Calu3 (cell line): Measurements from ENCODE around the gene PCYT2. TPM values are rescaled to one million over a fixed set of nuclear protein-coding genes. Genes with fewer than 3 reads are reported as not detected.

Source experiments
- BruUV-seq: library from RNA; stranded (reverse); fragments of 400-500 nt; replicated peaks from 2 replicates; lab custom pipeline; 2021; lab: Mats Ljungman, UMichigan
- CTCF ChIA-PET: fragments of 300-600 bp; sonication (Branson Sonifier 250); formaldehyde crosslinking; loops from one replicate; lab custom pipeline; 2022; ENCODE audit warnings: antibody characterized with exemption; lab: Charles Lee
- DNase-seq: peaks from one replicate; pipeline ENCODE4 v3.0.0; 2022
- H3K27ac Mint-ChIP-seq: one replicate; pipeline ENCODE4 v1.8.0; 2022; ENCODE audit warnings: mixed read lengths; ENCODE audit not compliant: unreplicated experiment
- H3K27me3 Mint-ChIP-seq: one replicate; pipeline ENCODE4 v1.8.0; 2022; ENCODE audit warnings: mixed read lengths; ENCODE audit not compliant: unreplicated experiment
- H3K36me3 Mint-ChIP-seq: one replicate; pipeline ENCODE4 v1.8.0; 2022; ENCODE audit warnings: mild to moderate bottlenecking, moderate library complexity, mixed read lengths; ENCODE audit not compliant: insufficient read depth, unreplicated experiment
- H3K4me1 Mint-ChIP-seq: one replicate; pipeline ENCODE4 v1.8.0; 2022; ENCODE audit warnings: mild to moderate bottlenecking, low read depth, mixed read lengths; ENCODE audit not compliant: unreplicated experiment
- H3K4me3 Mint-ChIP-seq: one replicate; pipeline ENCODE4 v1.8.0; 2022; ENCODE audit warnings: mild to moderate bottlenecking, low read depth, moderate library complexity, mixed read lengths; ENCODE audit not compliant: unreplicated experiment
- H3K9me3 Mint-ChIP-seq: one replicate; pipeline ENCODE4 v1.8.0; 2022; ENCODE audit warnings: low read depth, mixed read lengths; ENCODE audit not compliant: unreplicated experiment
- intact Hi-C: fragments of 100-400 bp; cut with micrococcal nuclease; formaldehyde crosslinking; loops from one replicate; pipeline ENCODE4 v1.10.0; 2022; ENCODE audit not compliant: unreplicated experiment
- total RNA-seq: library from RNA; stranded (reverse); gene quantifications from 2 replicates; pipeline ENCODE4 v1.2.3, GENCODE V29; 2022
- TF ChIP-seq, protein P1 (sequence below): fragments of 200-600 bp; IDR thresholded peaks from one replicate; pipeline ENCODE4 v1.8.0; 2022; ENCODE audit warnings: antibody characterized with exemption; ENCODE audit not compliant: unreplicated experiment

PCYT2 gene
- total RNA-seq, 1 experiment from 2014 or later = 58.4 TPM

DNA sequence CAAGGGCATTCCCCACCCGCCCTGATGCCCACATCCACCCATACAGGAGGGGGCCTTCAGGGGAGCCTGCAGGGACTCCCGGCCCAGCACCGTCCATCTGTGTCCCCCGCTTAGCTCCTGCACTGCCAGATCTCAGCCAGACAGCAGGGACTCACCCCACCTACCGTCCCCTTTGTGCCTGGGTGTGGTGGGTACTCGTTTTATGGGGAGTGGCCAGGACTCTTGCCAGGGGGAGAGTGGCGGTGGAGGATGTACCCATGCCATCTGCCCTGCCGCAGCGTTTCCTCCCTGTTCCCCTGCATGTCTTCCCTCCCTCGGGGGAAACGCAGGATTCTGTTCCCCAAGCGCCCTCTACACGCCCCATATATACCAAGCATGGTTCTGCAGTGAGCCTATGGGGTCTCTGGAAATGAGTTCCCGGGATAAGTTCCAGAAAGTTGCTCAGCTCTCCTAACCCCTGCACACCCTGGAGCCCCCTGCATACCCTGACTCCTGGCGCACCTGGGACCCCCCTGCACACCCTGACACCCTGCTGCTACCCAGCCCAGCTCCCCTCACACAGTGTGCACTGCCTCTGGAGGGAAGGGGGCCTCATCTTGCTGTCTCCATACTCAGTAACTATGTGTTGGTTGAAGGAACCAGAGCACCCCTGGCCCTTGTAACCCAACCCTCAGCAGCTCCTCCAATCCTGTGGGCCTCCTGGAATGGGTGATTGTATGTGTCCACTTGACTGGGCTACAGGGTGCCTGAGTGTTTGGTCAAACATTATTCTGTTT lies 20.5 kb upstream of the PCYT2 start:
- Mint-ChIP-seq H3K27ac (peak overlapping the region; percentile 61), H3K27me3 (no peaks in the 10 kb centered on the region), H3K36me3 (peaks cover 77% of the 10 kb centered on the region), H3K4me3 (no peak overlapping the region), H3K4me1 (peaks cover 9% of the 10 kb centered on the region), H3K9me3 (no peaks in the 10 kb centered on the region)
- no TSS peak for BruUV-seq
- no peak for DNase-seq
- TF ChIP-seq, protein P1, sequence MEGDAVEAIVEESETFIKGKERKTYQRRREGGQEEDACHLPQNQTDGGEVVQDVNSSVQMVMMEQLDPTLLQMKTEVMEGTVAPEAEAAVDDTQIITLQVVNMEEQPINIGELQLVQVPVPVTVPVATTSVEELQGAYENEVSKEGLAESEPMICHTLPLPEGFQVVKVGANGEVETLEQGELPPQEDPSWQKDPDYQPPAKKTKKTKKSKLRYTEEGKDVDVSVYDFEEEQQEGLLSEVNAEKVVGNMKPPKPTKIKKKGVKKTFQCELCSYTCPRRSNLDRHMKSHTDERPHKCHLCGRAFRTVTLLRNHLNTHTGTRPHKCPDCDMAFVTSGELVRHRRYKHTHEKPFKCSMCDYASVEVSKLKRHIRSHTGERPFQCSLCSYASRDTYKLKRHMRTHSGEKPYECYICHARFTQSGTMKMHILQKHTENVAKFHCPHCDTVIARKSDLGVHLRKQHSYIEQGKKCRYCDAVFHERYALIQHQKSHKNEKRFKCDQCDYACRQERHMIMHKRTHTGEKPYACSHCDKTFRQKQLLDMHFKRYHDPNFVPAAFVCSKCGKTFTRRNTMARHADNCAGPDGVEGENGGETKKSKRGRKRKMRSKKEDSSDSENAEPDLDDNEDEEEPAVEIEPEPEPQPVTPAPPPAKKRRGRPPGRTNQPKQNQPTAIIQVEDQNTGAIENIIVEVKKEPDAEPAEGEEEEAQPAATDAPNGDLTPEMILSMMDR = no peak
- intact Hi-C loops = no loop called here
- CTCF ChIA-PET = no interaction called here

DNA sequence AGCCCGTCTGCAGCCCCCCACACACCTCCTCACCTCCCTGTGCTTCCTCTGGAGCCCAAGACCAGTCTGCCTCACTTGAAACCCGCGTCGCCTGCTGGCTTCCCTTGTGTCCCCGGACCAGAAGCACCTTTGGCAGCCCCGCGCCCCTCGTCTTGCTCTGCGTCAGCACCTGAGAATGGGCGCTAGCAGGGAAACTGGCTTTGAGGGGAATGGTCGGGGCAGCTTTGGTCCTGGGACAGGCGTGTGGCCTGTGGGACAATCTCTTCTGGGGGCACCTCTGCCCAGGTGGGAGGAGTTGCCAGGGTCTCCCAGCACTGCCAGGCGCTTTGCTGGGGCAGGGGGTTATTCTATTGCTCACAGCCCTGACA lies 20.0 kb upstream of the PCYT2 start:
- BruUV-seq = no TSS peak
- CTCF ChIA-PET = no interaction called here
- no peak overlapping the region for H3K27ac Mint-ChIP-seq

DNA sequence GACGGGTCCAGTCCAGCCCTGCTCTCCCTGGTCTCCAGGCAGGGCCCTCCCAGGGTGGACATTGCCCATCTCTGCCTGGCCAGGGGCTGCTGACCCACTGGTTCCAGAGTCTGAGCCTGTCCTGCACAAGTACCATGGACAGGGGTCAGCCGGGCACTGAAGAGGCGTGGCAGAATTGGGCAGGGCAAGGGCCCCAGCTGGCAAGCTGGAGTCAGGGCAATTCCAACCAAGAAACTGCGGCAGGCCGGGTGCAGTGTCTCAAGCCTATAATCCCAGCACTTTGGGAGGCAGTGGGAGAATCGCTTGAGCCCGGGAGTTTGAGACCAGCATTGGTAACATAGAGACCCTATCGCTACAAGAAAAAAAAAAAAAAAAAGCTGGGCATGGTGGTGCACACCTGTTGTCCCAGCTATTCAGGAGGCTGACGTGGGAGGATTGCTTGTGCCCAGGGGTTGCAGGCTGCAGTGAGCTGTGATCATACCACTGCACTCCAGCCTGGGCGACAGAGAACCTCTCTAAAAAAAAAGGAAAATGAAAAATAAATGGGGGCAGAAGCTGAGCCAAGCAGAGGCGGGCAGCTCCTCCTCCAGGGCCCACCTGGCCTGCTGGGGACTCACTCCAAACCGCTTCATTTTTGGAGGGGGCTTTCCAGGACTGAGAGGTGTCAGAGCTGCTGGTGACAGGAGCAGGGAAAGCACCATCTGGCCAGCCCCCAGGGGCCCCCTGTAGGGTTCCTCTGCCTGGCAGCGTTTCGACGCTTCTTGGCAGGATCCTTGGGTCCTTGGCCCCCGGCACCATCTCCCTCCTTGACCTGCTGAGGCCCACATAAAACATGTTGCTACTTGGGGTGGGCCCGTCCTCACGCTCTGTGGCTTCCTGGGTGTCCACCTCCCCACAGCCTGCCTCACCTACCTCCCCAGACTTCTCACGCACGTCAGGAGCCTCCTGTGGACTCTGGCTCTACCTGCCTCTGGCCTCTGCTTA lies 19.2 kb upstream of the PCYT2 start:
- H3K4me1 Mint-ChIP-seq = peaks cover 11% of the 10 kb centered on the region
- BruUV-seq = TSS peak; percentile 7
- CTCF ChIA-PET = interaction anchor here (0.6 to 0.7 kb wide), 4 partner anchors 15 to 1768 kb away, joined by 4 to 6 read pairs (median 4); no protein-coding TSS in a partner anchor
- H3K27me3 Mint-ChIP-seq = no peaks in the 10 kb centered on the region
- H3K27ac Mint-ChIP-seq = no peak overlapping the region
- H3K36me3 Mint-ChIP-seq = peaks cover 73% of the 10 kb centered on the region
- intact Hi-C loops = no loop called here
- TF ChIP-seq, protein P1 = no peak
- H3K9me3 Mint-ChIP-seq = no peaks in the 10 kb centered on the region
- H3K4me3 Mint-ChIP-seq = no peak overlapping the region
- DNase-seq = peak; percentile 41

More for the DNA sequence above, 20.0 kb upstream of the PCYT2 start:
- TF ChIP-seq, protein P1 = no peak
- H3K4me1 Mint-ChIP-seq = peaks cover 13% of the 10 kb centered on the region
- H3K27me3 Mint-ChIP-seq = no peaks in the 10 kb centered on the region
- no peak overlapping the region for H3K4me3 Mint-ChIP-seq
- peaks cover 77% of the 10 kb centered on the region for H3K36me3 Mint-ChIP-seq
- intact Hi-C loops = no loop called here
- H3K9me3 Mint-ChIP-seq = no peaks in the 10 kb centered on the region
- DNase-seq = no peak

DNA sequence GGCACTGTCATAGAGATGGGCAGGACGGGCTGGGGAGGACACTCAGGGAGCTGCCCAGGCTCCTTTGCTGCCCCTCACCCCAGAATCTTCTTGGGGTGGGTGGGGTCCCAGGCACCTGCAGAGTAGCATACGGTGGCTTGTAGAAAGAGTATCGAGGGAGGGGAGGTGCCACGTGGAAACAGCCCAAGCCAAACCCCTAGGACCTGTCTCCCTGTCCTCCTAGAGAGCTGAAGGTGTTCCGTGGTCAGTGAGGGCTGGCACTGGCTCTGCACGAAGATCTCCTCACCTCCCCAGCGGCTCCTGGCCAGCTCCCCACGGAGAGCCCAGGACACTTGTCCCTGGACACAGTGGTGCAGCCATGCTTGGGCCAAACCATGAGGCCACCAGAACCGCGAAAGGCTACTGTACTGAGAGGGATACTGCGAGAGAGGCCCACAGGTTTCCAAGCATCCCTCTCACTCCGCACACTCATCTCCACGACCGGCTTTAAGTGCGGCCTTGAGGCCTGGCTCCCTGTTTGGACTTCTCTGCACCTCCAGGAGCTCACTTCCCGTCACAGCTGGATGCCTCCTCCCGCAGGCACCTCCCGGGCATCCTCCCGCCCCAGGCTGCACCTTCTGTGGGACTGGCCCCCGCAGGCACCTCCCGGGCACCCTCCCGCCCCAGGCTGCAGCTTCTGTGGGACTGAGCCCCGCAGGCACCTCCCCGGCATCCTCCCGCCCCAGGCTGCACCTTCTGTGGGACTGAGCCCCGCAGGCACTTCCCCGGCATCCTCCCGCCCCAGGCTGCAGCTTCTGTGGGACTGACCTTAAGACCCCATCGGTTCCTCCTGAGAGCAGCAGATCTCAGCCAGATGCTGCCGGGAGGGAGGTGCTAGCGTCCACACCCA lies 18.3 kb upstream of the PCYT2 start:
- H3K27ac Mint-ChIP-seq = peak overlapping the region; percentile 58
- TF ChIP-seq, protein P1 = no peak
- DNase-seq = no peak
- intact Hi-C loops = no loop called here
- CTCF ChIA-PET = interaction anchor here (0.6 to 1.1 kb wide), 4 partner anchors 12 to 88 kb away, joined by 3 to 6 read pairs (median 4); no protein-coding TSS in a partner anchor
- H3K4me3 Mint-ChIP-seq = peak overlapping the region; percentile 60
- H3K36me3 Mint-ChIP-seq = peaks cover 67% of the 10 kb centered on the region
- no TSS peak for BruUV-seq
- H3K27me3 Mint-ChIP-seq = no peaks in the 10 kb centered on the region
- H3K9me3 Mint-ChIP-seq = no peaks in the 10 kb centered on the region
- peaks cover 11% of the 10 kb centered on the region for H3K4me1 Mint-ChIP-seq
